Spinal cord (tissue), 10 donors: Measurements from ENCODE around the gene GLP1R. TPM values are rescaled to one million over a fixed set of nuclear protein-coding genes. Genes with fewer than 3 reads are reported as not detected.

ENCODE experiments used
- DNase-seq, 6 donors: peaks; one replicate each; pipeline versions ENCODE4 v3.0.0 to v3.0.0-alpha.2; 2013 to 2015; ENCODE audit warnings: low spot score in 6 of 6, low read depth in 4 of 6
- H3K27ac ChIP-seq: one replicate; pipeline ENCODE4 v1.5.1; 2013; ENCODE audit warnings: low read depth, low read length, control low read depth
- H3K27me3 ChIP-seq: one replicate; pipeline ENCODE4 v1.6.1; 2013; ENCODE audit warnings: low read length; ENCODE audit not compliant: control insufficient read depth, insufficient read depth
- H3K36me3 ChIP-seq: one replicate; pipeline ENCODE4 v1.6.1; 2013; ENCODE audit warnings: low read length; ENCODE audit not compliant: control insufficient read depth, insufficient read depth
- H3K4me1 ChIP-seq: one replicate; pipeline ENCODE4 v1.6.1; 2013; ENCODE audit warnings: low read length; ENCODE audit not compliant: control insufficient read depth, insufficient read depth
- H3K4me3 ChIP-seq: one replicate; pipeline ENCODE4 v1.5.1; 2013; ENCODE audit warnings: low read depth, low read length, control low read depth
- H3K9me3 ChIP-seq: one replicate; pipeline ENCODE4 v1.6.1; 2013; ENCODE audit warnings: low read length; ENCODE audit not compliant: control insufficient read depth, insufficient read depth
- WGBS: methylation state at CpG from one replicate; pipeline ENCODE4 v1.1.5; 2013; ENCODE audit warnings: missing lambda C conversion rate; ENCODE audit not compliant: insufficient coverage; 5-methylcytosine and 5-hydroxymethylcytosine counted together
- polyA plus RNA-seq, 2 donors: library from polyadenylated mRNA; unstranded; fragments of 120-200 nt; gene quantifications; one replicate each; pipeline ENCODE4 v1.2.1, GENCODE V29; 2013; ENCODE audit not compliant: insufficient read length in 2 of 2
- total RNA-seq, 2 donors: library from RNA; depleted of rRNA in 1 of 2; stranded (reverse); fragments of 120-200 nt in 1 of 2; fragments of >200 nt in 1 of 2; gene quantifications; one replicate each; pipeline versions ENCODE4 v1.2.3 to v1.2.4, GENCODE V29; 2013 to 2014
- donor health status: healthy.

Gene GLP1R
- total and polyA plus RNA-seq, 4 donors = 0.61 to 2.0 (median 1.4) TPM

DNA sequence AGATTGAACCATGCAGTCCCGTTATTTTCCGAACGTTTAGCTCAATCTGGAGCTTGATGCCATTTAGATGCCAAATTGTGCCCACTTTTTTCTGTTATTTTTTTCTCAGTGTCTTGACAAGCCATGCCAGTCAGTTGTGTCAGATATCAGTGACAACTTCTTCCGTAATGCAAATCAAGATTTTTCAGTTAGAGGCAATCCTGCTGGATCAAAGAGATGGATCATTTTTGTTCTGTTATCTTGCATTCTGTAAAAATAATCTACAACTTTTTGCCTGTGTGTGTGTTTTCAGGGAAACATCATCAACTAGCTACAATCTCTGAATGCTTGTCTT, 31.1 kb upstream of the GLP1R start:
- H3K9me3 ChIP-seq = no peaks in the 10 kb centered on the region
- no peak overlapping the region for H3K27ac ChIP-seq
- H3K4me1 ChIP-seq = no peaks in the 10 kb centered on the region
- 61% methylated on average over 3 of the region's 4 CpGs for WGBS
- no peak for DNase-seq
- no peaks in the 10 kb centered on the region for H3K36me3 ChIP-seq
- no peak overlapping the region for H3K4me3 ChIP-seq
- H3K27me3 ChIP-seq = no peaks in the 10 kb centered on the region

DNA sequence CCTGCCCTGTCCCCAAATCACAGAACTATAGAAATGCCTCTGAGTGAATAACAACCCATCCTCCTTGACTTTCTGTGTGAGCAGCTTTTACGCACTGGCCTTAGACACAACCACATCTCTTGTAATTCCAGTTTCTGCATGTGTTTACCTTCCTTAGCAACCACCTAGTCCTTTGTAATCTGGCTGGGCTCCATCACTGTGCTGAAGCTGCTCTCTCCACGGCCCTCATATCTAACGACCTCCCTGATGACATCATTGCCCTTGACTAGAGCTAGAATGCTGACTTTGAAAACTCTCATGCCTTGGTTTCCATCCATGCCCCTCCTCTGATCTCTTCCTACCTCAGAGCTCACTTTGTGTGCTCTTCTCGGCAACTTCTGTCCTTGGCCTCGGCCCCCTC, 30.5 kb upstream of the GLP1R start:
- Histone ChIP-seq H3K4me1 (no peaks in the 10 kb centered on the region), H3K4me3 (no peak overlapping the region), H3K27me3 (no peaks in the 10 kb centered on the region), H3K27ac (no peak overlapping the region), H3K36me3 (no peaks in the 10 kb centered on the region), H3K9me3 (no peaks in the 10 kb centered on the region)
- no peak for DNase-seq
- 77% methylated on average over 5 of the region's 5 CpGs for WGBS

DNA sequence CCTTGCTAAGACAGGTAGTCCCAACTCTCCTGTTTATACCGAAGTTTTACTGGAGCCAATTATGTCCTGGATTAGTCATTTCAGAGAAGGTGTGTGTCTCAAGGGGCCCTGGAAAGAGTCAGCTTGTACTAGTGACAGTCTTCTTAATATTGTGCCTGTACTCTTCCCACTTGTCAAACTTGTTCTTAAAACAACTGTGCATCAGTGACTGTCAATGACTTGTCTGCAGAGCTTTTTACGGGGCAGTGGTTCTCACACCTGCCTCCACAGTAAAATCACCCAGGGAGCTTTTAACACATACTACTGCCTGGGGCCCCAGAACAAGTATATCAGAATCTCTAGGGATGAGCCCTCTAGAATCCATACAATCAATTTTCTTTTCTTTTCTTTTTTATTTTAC, 28.4 kb upstream of the GLP1R start:
- no peaks in the 10 kb centered on the region for H3K9me3 ChIP-seq
- WGBS = 83% methylated on average over 2 of the region's 2 CpGs
- H3K36me3 ChIP-seq = no peaks in the 10 kb centered on the region

GRCh38 chr6:39021041-39021440, 27.5 kb upstream of the GLP1R start:
- H3K4me1 ChIP-seq = no peaks in the 10 kb centered on the region
- no peak overlapping the region for H3K27ac ChIP-seq
- no peak overlapping the region for H3K4me3 ChIP-seq
- no peaks in the 10 kb centered on the region for H3K36me3 ChIP-seq
- 58% methylated on average over 2 of the region's 2 CpGs for WGBS
- H3K27me3 ChIP-seq = no peaks in the 10 kb centered on the region
- H3K9me3 ChIP-seq = no peaks in the 10 kb centered on the region
- DNase-seq = no peak

More for the DNA sequence above, 28.4 kb upstream of the GLP1R start:
- no peak overlapping the region for H3K4me3 ChIP-seq
- H3K27ac ChIP-seq = no peak overlapping the region
- H3K27me3 ChIP-seq = no peaks in the 10 kb centered on the region
- H3K4me1 ChIP-seq = no peaks in the 10 kb centered on the region
- DNase-seq = no peak

- WGBS = no CpG with 5 or more reads among the region's 1 CpG
These were observed 26.8 kb upstream of the GLP1R start for GRCh38 chr6:39021779-39022178.

GRCh38 chr6:39026175-39026574, 22.4 kb upstream of the GLP1R start:
- no peaks in the 10 kb centered on the region for H3K9me3 ChIP-seq
- H3K4me3 ChIP-seq = no peak overlapping the region
- H3K4me1 ChIP-seq = no peaks in the 10 kb centered on the region
- no peaks in the 10 kb centered on the region for H3K36me3 ChIP-seq
- WGBS = 60% methylated on average over 1 of the region's 3 CpGs
- no peak overlapping the region for H3K27ac ChIP-seq
- DNase-seq = peak in 2 of 6 donors; percentile 4 to 55
- H3K27me3 ChIP-seq = no peaks in the 10 kb centered on the region

More at GRCh38 chr6:39021779-39022178, 26.8 kb upstream of the GLP1R start:
- Histone ChIP-seq H3K4me3 (no peak overlapping the region), H3K36me3 (no peaks in the 10 kb centered on the region), H3K4me1 (no peaks in the 10 kb centered on the region), H3K27me3 (no peaks in the 10 kb centered on the region), H3K27ac (no peak overlapping the region), H3K9me3 (no peaks in the 10 kb centered on the region)
- DNase-seq = no peak

GRCh38 chr6:39029156-39030011, 19.2 kb upstream of the GLP1R start:
- Histone ChIP-seq H3K4me3 (no peak overlapping the region), H3K36me3 (no peaks in the 10 kb centered on the region), H3K27me3 (no peaks in the 10 kb centered on the region), H3K9me3 (no peaks in the 10 kb centered on the region), H3K4me1 (no peaks in the 10 kb centered on the region), H3K27ac (no peak overlapping the region)
- no peak for DNase-seq
- WGBS = 79% methylated on average over 9 of the region's 13 CpGs

- Histone ChIP-seq H3K27ac (no peak overlapping the region), H3K27me3 (peaks cover 3% of the 10 kb centered on the region), H3K4me3 (no peak overlapping the region), H3K4me1 (peaks cover 7% of the 10 kb centered on the region), H3K36me3 (no peaks in the 10 kb centered on the region), H3K9me3 (no peaks in the 10 kb centered on the region)
- WGBS = 54% methylated on average over 7 of the region's 9 CpGs
- no peak for DNase-seq
These were observed 12.9 kb upstream of the GLP1R start for GRCh38 chr6:39035681-39036080.

DNA sequence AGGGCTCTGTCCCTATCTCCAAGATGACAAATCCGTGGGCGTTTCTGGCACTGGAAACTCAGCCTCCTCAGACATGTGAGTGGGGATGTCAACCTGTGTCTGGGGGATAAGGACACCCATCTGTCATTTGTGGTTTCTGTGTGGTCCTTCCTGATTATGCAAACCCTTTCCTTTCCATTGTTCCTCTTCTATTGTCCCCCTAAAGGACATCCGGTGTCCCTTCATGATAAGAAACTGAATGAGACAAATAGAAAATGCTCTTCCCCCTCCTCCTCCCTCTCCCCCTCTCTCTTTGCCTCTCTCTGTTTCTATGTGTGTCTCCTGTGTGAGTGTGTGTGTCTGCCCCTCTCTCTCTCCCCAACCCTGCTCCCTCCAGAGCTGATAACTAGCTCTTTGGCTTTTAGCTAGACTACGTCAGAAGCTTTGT, 11.5 kb upstream of the GLP1R start:
- Histone ChIP-seq H3K27me3 (peaks cover 3% of the 10 kb centered on the region), H3K9me3 (no peaks in the 10 kb centered on the region), H3K27ac (no peak overlapping the region), H3K4me3 (no peak overlapping the region), H3K36me3 (no peaks in the 10 kb centered on the region), H3K4me1 (peaks cover 7% of the 10 kb centered on the region)
- no peak for DNase-seq
- no CpG with 5 or more reads among the region's 4 CpGs for WGBS

GRCh38 chr6:39037707-39038106, 10.9 kb upstream of the GLP1R start:
- peaks cover 7% of the 10 kb centered on the region for H3K4me1 ChIP-seq
- peaks cover 6% of the 10 kb centered on the region for H3K27me3 ChIP-seq
- no peaks in the 10 kb centered on the region for H3K36me3 ChIP-seq
- no peak overlapping the region for H3K27ac ChIP-seq
- DNase-seq = peak in 1 of 6 donors; percentile 38
- H3K9me3 ChIP-seq = no peaks in the 10 kb centered on the region
- 25% methylated on average over 2 of the region's 6 CpGs for WGBS
- H3K4me3 ChIP-seq = no peak overlapping the region
